ENCODE results near the gene KLHL33. TPM values are rescaled to one million over a fixed set of nuclear protein-coding genes. Genes with fewer than 3 reads are reported as not detected.

Gene KLHL33
- polyA plus RNA-seq, 3 donors, result 0.04 TPM; not detected in 2

DNA sequence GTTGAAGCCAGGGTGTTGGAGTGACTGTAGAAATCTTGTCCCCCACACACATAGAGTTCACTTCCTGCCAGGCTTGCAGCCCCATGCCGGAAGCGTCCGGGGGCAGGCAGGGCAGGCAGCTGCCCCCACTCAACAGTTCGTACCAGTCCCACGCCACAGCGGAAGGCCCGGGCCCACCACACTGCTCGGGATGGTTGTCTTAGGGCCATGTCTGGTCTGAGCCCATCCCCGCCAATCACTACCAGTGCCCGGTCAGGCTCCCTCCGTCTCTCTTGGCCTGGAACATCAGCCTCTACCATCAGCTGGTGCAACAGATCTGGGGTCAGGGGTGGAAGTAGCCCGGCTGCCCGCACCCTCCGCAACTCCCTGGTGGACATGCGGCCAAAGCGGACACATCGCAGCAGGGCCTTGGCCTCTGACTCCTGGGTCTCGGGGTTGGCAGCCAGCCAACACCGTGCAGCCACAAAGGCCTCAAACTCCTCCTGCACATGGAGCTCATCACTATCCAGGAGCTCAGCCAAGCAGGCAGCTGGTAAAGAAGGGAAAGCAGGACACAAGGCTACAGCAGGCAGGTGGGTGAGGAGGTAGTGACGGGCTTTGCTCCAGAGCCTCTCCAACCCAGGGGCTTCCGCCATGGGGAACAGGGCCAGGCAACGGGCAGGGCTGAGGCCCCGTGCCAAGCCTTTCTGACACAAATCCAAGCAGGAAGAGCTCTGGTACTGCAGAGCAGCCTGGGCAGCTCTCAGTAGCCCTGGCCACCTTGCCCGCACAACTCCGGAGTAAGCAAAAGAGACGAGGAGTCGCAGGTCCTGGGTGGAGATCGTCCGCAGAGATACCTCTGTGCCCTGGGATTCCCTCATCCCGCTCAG is 5.9 kb downstream of the KLHL33 start:
- H4K20me1 ChIP-seq (ENCODE audit: insufficient read depth, low read length), result peaks cover 3% of the 10 kb centered on the region
- peaks cover 0 to 3% of the 10 kb centered on the region in 2 donors for H3K36me3 Mint-ChIP-seq
- peaks cover 0 to 2% (median 0%) of the 10 kb centered on the region in 7 donors for H3K9me3 Mint-ChIP-seq
- H3K27me3 Mint-ChIP-seq (ENCODE audit: low read depth in 3 of 3), result peaks cover 0 to 2% (median 0%) of the 10 kb centered on the region in 3 donors
- DNase-seq, result no peak
- no peak overlapping the region for H3K27ac ChIP-seq (ENCODE audit: low read depth in 1 of 2, low read length in 2 of 2)
- no peak overlapping the region for H3K4me2 ChIP-seq (replicated peaks; ENCODE audit: extremely low read depth, low read length, poor library complexity, severe bottlenecking)
- H3K36me3 ChIP-seq (replicated peaks in 1 of 2; ENCODE audit: control insufficient read depth in 1 of 2, insufficient read depth in 2 of 2, low read length in 2 of 2), result no peaks in the 10 kb centered on the region
- H3K4me3 ChIP-seq (replicated peaks in 1 of 3; ENCODE audit: low read depth in 2 of 3, low read length in 3 of 3), result peak overlapping the region in 1 of 3 experiments; percentile 10
- no peak overlapping the region for H3K9ac ChIP-seq (ENCODE audit: insufficient read depth, low read length, poor library complexity, severe bottlenecking)
- TF ChIP-seq CTCF (IDR thresholded peaks at IDR 0.05), result no peak
- no peaks in the 10 kb centered on the region for H3K9me3 ChIP-seq (replicated peaks in 1 of 2; ENCODE audit: control insufficient read depth in 1 of 2, insufficient read depth in 1 of 2, low read length in 2 of 2)
- peaks cover 50 to 51% of the 10 kb centered on the region in 2 donors for H3K4me1 ChIP-seq (ENCODE audit: control insufficient read depth in 1 of 2, insufficient read depth in 2 of 2, low read length in 2 of 2)
- no peak overlapping the region for H3K27ac Mint-ChIP-seq
- WGBS (ENCODE audit: insufficient coverage), result 55% methylated on average over 26 of the region's 30 CpGs
- peak overlapping the region; percentile 66 for H2AFZ ChIP-seq (ENCODE audit: insufficient read depth, low read depth, low read length, poor library complexity, severe bottlenecking)
- H3K27me3 ChIP-seq (ENCODE audit: control insufficient read depth in 2 of 2, insufficient read depth in 2 of 2, low read length in 2 of 2), result no peaks in the 10 kb centered on the region
- intact Hi-C loops (cut with micrococcal nuclease), result loop anchor here in 1 of 2 donors (5.0 kb wide), 1 partner anchor 57 kb away; no protein-coding TSS in a partner anchor
- H3K79me2 ChIP-seq (ENCODE audit: insufficient read depth, low read length), result no peaks in the 10 kb centered on the region
- no peak overlapping the region for H3K4me3 Mint-ChIP-seq
- peaks cover 55% of the 10 kb centered on the region for H3K4me1 Mint-ChIP-seq

DNA sequence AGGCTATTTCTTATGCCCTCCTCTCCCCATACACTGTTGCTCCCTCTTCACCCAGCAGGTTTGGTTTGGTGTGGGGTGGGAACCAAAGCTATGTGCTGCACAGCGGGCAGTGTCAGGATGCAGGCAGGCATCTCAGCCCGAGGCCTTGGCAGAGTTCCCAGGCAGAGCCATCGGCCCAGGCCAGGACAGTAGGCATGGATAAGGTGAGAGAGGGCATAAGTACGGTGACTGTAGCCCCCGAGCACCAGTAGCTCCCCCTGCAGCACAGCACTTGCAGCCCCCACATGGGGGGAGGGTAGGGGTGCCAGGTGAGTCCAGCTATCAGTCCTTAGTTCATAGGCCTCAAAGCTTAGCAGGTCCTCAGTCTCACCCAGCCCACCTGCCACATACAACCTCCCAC is 7.2 kb downstream of the KLHL33 start:
- no peak for DNase-seq
- 0% methylated on average over 2 of the region's 5 CpGs for WGBS (ENCODE audit: insufficient coverage)
- H3K4me3 Mint-ChIP-seq, result peak overlapping the region; percentile 59 to 89

More for the DNA sequence above, 7.2 kb downstream of the KLHL33 start:
- peak overlapping the region in 6 of 7 donors; percentile 57 to 97 (median 94) for H3K27ac Mint-ChIP-seq
- intact Hi-C loops (cut with micrococcal nuclease), result no loop called here
- Histone ChIP-seq H2AFZ (ENCODE audit: insufficient read depth, low read depth, low read length, poor library complexity, severe bottlenecking) (peak overlapping the region; percentile 41), H3K9ac (ENCODE audit: insufficient read depth, low read length, poor library complexity, severe bottlenecking) (no peak overlapping the region), H3K27ac (ENCODE audit: low read depth in 1 of 2, low read length in 2 of 2) (peak overlapping the region; percentile 12 to 86), H3K4me3 (replicated peaks in 1 of 3; ENCODE audit: low read depth in 2 of 3, low read length in 3 of 3) (peak overlapping the region in 1 of 3 experiments; percentile 75), H3K4me2 (replicated peaks; ENCODE audit: extremely low read depth, low read length, poor library complexity, severe bottlenecking) (peak overlapping the region; percentile 83), H3K27me3 (ENCODE audit: control insufficient read depth in 2 of 2, insufficient read depth in 2 of 2, low read length in 2 of 2) (no peaks in the 10 kb centered on the region), H4K20me1 (ENCODE audit: insufficient read depth, low read length) (peaks cover 3% of the 10 kb centered on the region), H3K9me3 (replicated peaks in 1 of 2; ENCODE audit: control insufficient read depth in 1 of 2, insufficient read depth in 1 of 2, low read length in 2 of 2) (no peaks in the 10 kb centered on the region), H3K36me3 (replicated peaks in 1 of 2; ENCODE audit: control insufficient read depth in 1 of 2, insufficient read depth in 2 of 2, low read length in 2 of 2) (no peaks in the 10 kb centered on the region), H3K79me2 (ENCODE audit: insufficient read depth, low read length) (no peaks in the 10 kb centered on the region), H3K4me1 (ENCODE audit: control insufficient read depth in 1 of 2, insufficient read depth in 2 of 2, low read length in 2 of 2) (peaks cover 55 to 57% of the 10 kb centered on the region in 2 donors)
- peaks cover 0 to 3% of the 10 kb centered on the region in 2 donors for H3K36me3 Mint-ChIP-seq
- peaks cover 0 to 2% (median 0%) of the 10 kb centered on the region in 3 donors for H3K27me3 Mint-ChIP-seq (ENCODE audit: low read depth in 3 of 3)
- peaks cover 0 to 2% (median 0%) of the 10 kb centered on the region in 7 donors for H3K9me3 Mint-ChIP-seq
- H3K4me1 Mint-ChIP-seq, result peaks cover 60% of the 10 kb centered on the region
- TF ChIP-seq CTCF (IDR thresholded peaks at IDR 0.05), result no peak
